ENCODE measurements around the gene TOM1L2.
"Not testable (repeated sequence)": the region's sequence is repeated elsewhere in the genome, so short reads cannot be mapped to it uniquely, and the experiment has no call there.

The TOM1L2 gene

GRCh38 chr17:17942846-17943245 lies 29.4 kb downstream of the TOM1L2 start:
- DNase-seq (ENCODE audit: low read depth), result no peak

GRCh38 chr17:17941015-17941414 lies 31.2 kb downstream of the TOM1L2 start:
- DNase-seq (ENCODE audit: low read depth), result no peak

GRCh38 chr17:17940441-17940911 lies 31.7 kb downstream of the TOM1L2 start:
- no peak for DNase-seq (ENCODE audit: low read depth)

- not testable (repeated sequence) for DNase-seq (ENCODE audit: low read depth)
Measured at GRCh38 chr17:17939941-17940340, 32.3 kb downstream of the TOM1L2 start.

GRCh38 chr17:17938388-17939107 lies 33.7 kb downstream of the TOM1L2 start:
- DNase-seq (ENCODE audit: low read depth), result no peak

- DNase-seq (ENCODE audit: low read depth), result no peak
Measured at GRCh38 chr17:17937958-17938357, 34.2 kb downstream of the TOM1L2 start.

- no peak for DNase-seq (ENCODE audit: low read depth)
Measured at GRCh38 chr17:17937201-17937853, 34.9 kb downstream of the TOM1L2 start.

- DNase-seq (ENCODE audit: low read depth), result no peak
Measured at GRCh38 chr17:17935321-17936271, 36.6 kb downstream of the TOM1L2 start.

- no peak for DNase-seq (ENCODE audit: low read depth)
Measured at GRCh38 chr17:17934806-17935205, 37.4 kb downstream of the TOM1L2 start.

GRCh38 chr17:17934214-17934613 lies 38.0 kb downstream of the TOM1L2 start:
- no peak for DNase-seq (ENCODE audit: low read depth)

- no peak for DNase-seq (ENCODE audit: low read depth)
Measured at GRCh38 chr17:17933775-17934174, 38.4 kb downstream of the TOM1L2 start.

- no peak for DNase-seq (ENCODE audit: low read depth)
Measured at GRCh38 chr17:17931159-17931558, 41.0 kb downstream of the TOM1L2 start.

- no peak for DNase-seq (ENCODE audit: low read depth)
Measured at GRCh38 chr17:17930674-17931073, 41.5 kb downstream of the TOM1L2 start.

- DNase-seq (ENCODE audit: low read depth), result no peak
Measured at GRCh38 chr17:17929655-17930380, 42.4 kb downstream of the TOM1L2 start.

GRCh38 chr17:17928398-17929287 lies 43.6 kb downstream of the TOM1L2 start:
- no peak for DNase-seq (ENCODE audit: low read depth)

- DNase-seq (ENCODE audit: low read depth), result no peak
Measured at GRCh38 chr17:17926840-17927449, 45.3 kb downstream of the TOM1L2 start.

GRCh38 chr17:17926036-17926435 lies 46.2 kb downstream of the TOM1L2 start:
- DNase-seq (ENCODE audit: low read depth), result no peak

- no peak for DNase-seq (ENCODE audit: low read depth)
Measured at GRCh38 chr17:17924857-17925250, 47.3 kb downstream of the TOM1L2 start.

GRCh38 chr17:17924131-17924856 lies 47.9 kb downstream of the TOM1L2 start:
- no peak for DNase-seq (ENCODE audit: low read depth)

All from CMK (cell line).